WTC11 (cell line): ENCODE measurements around the gene CELSR3. TPM values are rescaled to one million over a fixed set of nuclear protein-coding genes. Genes with fewer than 3 reads are reported as not detected.
A peak's percentile ranks its signal among the peaks of the same experiment; 100 is the strongest.

Experiments
- ARID4B ChIP-seq: sonication (generic); formaldehyde crosslinking; IDR thresholded peaks from 2 replicates; pipeline ENCODE4 v1.8.0; 2023; ENCODE audit warnings: missing genetic modification reagents, mild to moderate bottlenecking, borderline replicate concordance
- ATF3 ChIP-seq: sonication (generic); formaldehyde crosslinking; conservative IDR thresholded peaks from 2 replicates; pipeline ENCODE4 v1.8.1; 2022; ENCODE audit warnings: mild to moderate bottlenecking, missing genetic modification reagents
- CDX4 ChIP-seq: fragments of 250-450 bp; sonication (Bioruptor Pico); IDR thresholded peaks from 2 replicates; pipeline ENCODE4 v1.9.0; 2021; ENCODE audit warnings: moderate library complexity, mild to moderate bottlenecking, inconsistent platforms, borderline replicate concordance
- GRHL2 ChIP-seq: fragments of 250-450 bp; sonication (Bioruptor Pico); IDR thresholded peaks from 2 replicates; pipeline ENCODE4 v1.8.0; 2022; ENCODE audit warnings: mild to moderate bottlenecking, moderate library complexity; ENCODE audit not compliant: insufficient replicate concordance, severe bottlenecking
- MAX ChIP-seq: sonication (generic); formaldehyde crosslinking; IDR thresholded peaks from 2 replicates; pipeline ENCODE4 v1.8.0; 2022; ENCODE audit warnings: mild to moderate bottlenecking, missing genetic modification reagents
- MYBL2 ChIP-seq: sonication (generic); formaldehyde crosslinking; IDR thresholded peaks from 2 replicates; pipeline ENCODE4 v1.8.1; 2023; ENCODE audit warnings: mild to moderate bottlenecking, moderate library complexity, missing genetic modification reagents
- NFE2L1 ChIP-seq: sonication (generic); formaldehyde crosslinking; IDR thresholded peaks from 2 replicates; pipeline ENCODE4 v1.8.1; 2023; ENCODE audit warnings: missing genetic modification reagents
- NR2C2 ChIP-seq: sonication (generic); formaldehyde crosslinking; IDR thresholded peaks from 2 replicates; pipeline ENCODE4 v1.8.0; 2022; ENCODE audit warnings: mild to moderate bottlenecking, missing genetic modification reagents
- OVOL2 ChIP-seq: fragments of 250-450 bp; sonication (Bioruptor Pico); IDR thresholded peaks from 2 replicates; pipeline ENCODE4 v1.9.0; 2021; ENCODE audit warnings: mild to moderate bottlenecking, borderline replicate concordance
- SMAD3 ChIP-seq: sonication (generic); formaldehyde crosslinking; IDR thresholded peaks from 2 replicates; pipeline ENCODE4 v1.8.0; 2022; ENCODE audit warnings: missing genetic modification reagents, mild to moderate bottlenecking, borderline replicate concordance
- SMAD4 ChIP-seq: sonication (generic); formaldehyde crosslinking; IDR thresholded peaks from 2 replicates; pipeline ENCODE4 v1.8.0; 2022; ENCODE audit warnings: mild to moderate bottlenecking, missing genetic modification reagents
- STAT6 ChIP-seq: sonication (generic); formaldehyde crosslinking; conservative IDR thresholded peaks from 2 replicates; pipeline ENCODE4 v1.8.1; 2023; ENCODE audit warnings: mild to moderate bottlenecking, low read depth, missing genetic modification reagents, moderate library complexity
- ZBTB21 ChIP-seq: sonication (generic); formaldehyde crosslinking; IDR thresholded peaks from 2 replicates; pipeline ENCODE4 v1.8.1; 2023; ENCODE audit warnings: mild to moderate bottlenecking, missing genetic modification reagents, borderline replicate concordance
- ZNF317 ChIP-seq: sonication (generic); formaldehyde crosslinking; IDR thresholded peaks from 2 replicates; pipeline ENCODE4 v1.8.1; 2023; ENCODE audit warnings: low read depth, mild to moderate bottlenecking, moderate library complexity, missing genetic modification reagents, borderline replicate concordance
- ZNF423 ChIP-seq: fragments of 250-450 bp; sonication (Bioruptor Pico); IDR thresholded peaks from 2 replicates; pipeline ENCODE4 v2.1.2; 2022; ENCODE audit warnings: mild to moderate bottlenecking, moderate library complexity
- ZNF512 ChIP-seq: sonication (generic); formaldehyde crosslinking; IDR thresholded peaks from 2 replicates; pipeline ENCODE4 v1.8.1; 2022; ENCODE audit warnings: missing genetic modification reagents, borderline replicate concordance
- ZNF532 ChIP-seq: fragments of 250-450 bp; sonication (Bioruptor Pico); IDR thresholded peaks from 2 replicates; pipeline ENCODE4 v1.9.0; 2021; ENCODE audit warnings: mild to moderate bottlenecking, borderline replicate concordance
- total RNA-seq: library from RNA; stranded (reverse); gene quantifications from 3 replicates; pipeline ENCODE4 v1.2.3, GENCODE V29; 2021
- TF ChIP-seq, protein P1 (sequence below): sonication (generic); formaldehyde crosslinking; IDR thresholded peaks from 2 replicates; pipeline ENCODE4 v1.8.1; 2023; ENCODE audit warnings: mild to moderate bottlenecking, missing genetic modification reagents
- TF ChIP-seq, protein P2 (sequence below): fragments of 250-450 bp; sonication (Bioruptor Pico); IDR thresholded peaks from 2 replicates; pipeline ENCODE4 v1.9.0; 2021; ENCODE audit warnings: mild to moderate bottlenecking

CELSR3 gene
- total RNA-seq, 1 experiment from 2014 or later: 27.9 TPM

DNA sequence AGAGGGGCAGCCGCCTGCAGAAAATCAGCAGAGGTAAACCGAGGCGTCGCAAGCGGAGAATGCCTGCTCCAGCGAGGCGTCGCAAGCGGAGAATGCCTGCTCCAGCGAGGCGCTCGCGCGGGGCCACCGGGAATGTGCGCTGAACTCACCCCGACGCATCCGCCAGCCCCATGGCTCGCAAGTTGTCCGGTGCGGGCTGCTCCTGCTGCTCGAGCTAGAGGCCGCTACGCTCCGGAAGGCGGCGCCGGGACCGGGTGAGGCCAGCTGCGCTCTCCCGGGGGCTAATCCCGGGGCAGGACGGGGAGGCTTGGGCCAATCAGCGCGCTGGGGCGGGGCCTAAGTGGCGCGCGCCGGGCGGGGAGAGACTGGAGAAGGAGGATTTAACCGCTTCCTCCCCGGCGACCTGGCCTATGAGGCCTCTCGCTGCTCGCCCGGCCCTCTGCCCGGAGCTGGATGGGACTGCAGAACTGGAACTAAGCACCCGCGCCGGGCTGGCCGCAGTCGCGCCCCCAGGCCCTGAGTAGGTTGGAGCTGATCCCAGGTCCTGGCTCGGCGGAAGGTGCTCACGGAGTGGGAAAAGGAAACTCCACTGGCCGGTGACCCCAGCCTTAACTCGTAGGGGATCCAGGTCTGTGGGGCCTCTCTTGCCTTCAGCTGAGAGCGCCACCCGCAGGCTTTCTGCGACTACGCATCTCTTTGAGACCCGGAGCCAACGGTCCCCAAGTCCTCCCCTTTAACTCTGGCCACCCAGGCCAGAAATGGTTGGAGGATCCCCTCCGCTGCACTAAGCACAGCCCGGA, 27.3 kb downstream of the CELSR3 start, which contains the start of gene SLC26A6 (continued):
- TF ChIP-seq ATF3 (CRISPR knock-in tag) (no peak), OVOL2 (no peak), CDX4 (no peak), ZNF532 (CRISPR knock-in tag) (no peak), SMAD3 (CRISPR knock-in tag) (no peak), NFE2L1 (0 out of 2 replicates have a peak, but pooled peaks have one; percentile 19), NR2C2 (no peak), SMAD4 (CRISPR knock-in tag) (no peak), GRHL2 (CRISPR knock-in tag) (no peak), ZNF423 (CRISPR knock-in tag) (no peak), ZBTB21 (CRISPR knock-in tag) (no peak), ARID4B (no peak), ZNF317 (0 out of 2 replicates have a peak, but pooled peaks have one; percentile 44), ZNF512 (no peak), STAT6 (CRISPR knock-in tag) (no peak), MAX (CRISPR knock-in tag) (peak; percentile 25; the same call in 1 of the 2 replicates), MYBL2 (peak; percentile 67; the same call in 1 of the 2 replicates)
- TF ChIP-seq, protein P1, sequence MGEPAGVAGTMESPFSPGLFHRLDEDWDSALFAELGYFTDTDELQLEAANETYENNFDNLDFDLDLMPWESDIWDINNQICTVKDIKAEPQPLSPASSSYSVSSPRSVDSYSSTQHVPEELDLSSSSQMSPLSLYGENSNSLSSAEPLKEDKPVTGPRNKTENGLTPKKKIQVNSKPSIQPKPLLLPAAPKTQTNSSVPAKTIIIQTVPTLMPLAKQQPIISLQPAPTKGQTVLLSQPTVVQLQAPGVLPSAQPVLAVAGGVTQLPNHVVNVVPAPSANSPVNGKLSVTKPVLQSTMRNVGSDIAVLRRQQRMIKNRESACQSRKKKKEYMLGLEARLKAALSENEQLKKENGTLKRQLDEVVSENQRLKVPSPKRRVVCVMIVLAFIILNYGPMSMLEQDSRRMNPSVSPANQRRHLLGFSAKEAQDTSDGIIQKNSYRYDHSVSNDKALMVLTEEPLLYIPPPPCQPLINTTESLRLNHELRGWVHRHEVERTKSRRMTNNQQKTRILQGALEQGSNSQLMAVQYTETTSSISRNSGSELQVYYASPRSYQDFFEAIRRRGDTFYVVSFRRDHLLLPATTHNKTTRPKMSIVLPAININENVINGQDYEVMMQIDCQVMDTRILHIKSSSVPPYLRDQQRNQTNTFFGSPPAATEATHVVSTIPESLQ (CRISPR knock-in tag): no peak
- TF ChIP-seq, protein P2, sequence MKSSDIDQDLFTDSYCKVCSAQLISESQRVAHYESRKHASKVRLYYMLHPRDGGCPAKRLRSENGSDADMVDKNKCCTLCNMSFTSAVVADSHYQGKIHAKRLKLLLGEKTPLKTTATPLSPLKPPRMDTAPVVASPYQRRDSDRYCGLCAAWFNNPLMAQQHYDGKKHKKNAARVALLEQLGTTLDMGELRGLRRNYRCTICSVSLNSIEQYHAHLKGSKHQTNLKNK (CRISPR knock-in tag): no peak
- TF ChIP-seq, all 79 proteins: peak for 25
